Measurements from ENCODE around the gene HIPK2. TPM values are rescaled to one million over a fixed set of nuclear protein-coding genes. Genes with fewer than 3 reads are reported as not detected.

HIPK2 gene
- total and polyA plus RNA-seq, 2 of the 4 experiments (the other 2 are of a cell fraction), result 22.0 to 27.1 TPM

- CTCF ChIA-PET, result interaction anchor here (0.6 kb wide), 1 partner anchor 89 kb away, joined by 3 read pairs; no protein-coding TSS in a partner anchor
- no peak for TF ChIP-seq CHD1 (IDR thresholded peaks at IDR 0.05; ENCODE audit: low read depth, low read length)
- no peak for TF ChIP-seq MAZ (IDR thresholded peaks at IDR 0.05; ENCODE audit: borderline replicate concordance, low read depth, low read length)
- TF ChIP-seq POLR2A (IDR thresholded peaks at IDR 0.05; ENCODE audit: low read depth, low read length), result peak; percentile 15; the same call in 1 of the 2 replicates
- no peak for TF ChIP-seq CTCF (conservative IDR thresholded peaks at IDR 0.05; ENCODE audit: low read depth, low read length)
- no peak for TF ChIP-seq USF2 (IDR thresholded peaks at IDR 0.05; ENCODE audit: low read depth, low read length)
- TF ChIP-seq CEBPB (IDR thresholded peaks at IDR 0.05; ENCODE audit: low read depth, low read length), result no peak
- H2AK9ac ChIP-seq (replicated peaks; ENCODE audit: low read depth, low read length, poor library complexity), result peak overlapping the region; percentile 83
- peak overlapping the region; percentile 99 for H3K27ac ChIP-seq (ENCODE audit: insufficient read depth, low read length)
- H3K4me3 ChIP-seq (ENCODE audit: insufficient read depth, low read depth, low read length), result peak overlapping the region; percentile 98
- peaks cover 19% of the 10 kb centered on the region for H3K4me1 ChIP-seq (ENCODE audit: control insufficient read depth, insufficient read depth, low read length)
- peak overlapping the region; percentile 46 to 69 for H4K8ac ChIP-seq (ENCODE audit: low read depth in 2 of 2, low read length in 2 of 2)
- H3K18ac ChIP-seq (ENCODE audit: low read depth, low read length), result peak overlapping the region; percentile 98
- peak overlapping the region; percentile 97; the same call in 1 of the 2 replicates for H3K4me2 ChIP-seq (ENCODE audit: low read depth, low read length)
- H4K91ac ChIP-seq (ENCODE audit: insufficient read depth, low read depth, low read length), result peak overlapping the region; percentile 94
- peak overlapping the region; percentile 77 for H2BK5ac ChIP-seq (ENCODE audit: low read depth, low read length, poor library complexity, severe bottlenecking)
- no peak overlapping the region; the same call in 1 of the 2 replicates for H2BK20ac ChIP-seq (ENCODE audit: low read depth, low read length)
- H2BK15ac ChIP-seq (ENCODE audit: low read depth, low read length), result 0 out of 3 replicates have a peak overlapping the region, but pooled peaks have one; percentile 12
- in situ Hi-C loops (cut with MboI; ENCODE audit: low sequenced_read_pairs), result loop anchor here (5.0 to 10.0 kb wide), 2 partner anchors 133 to 225 kb away; no protein-coding TSS in a partner anchor
- H3K56ac ChIP-seq (ENCODE audit: extremely low read depth, insufficient read depth, low read length), result peak overlapping the region; percentile 76
- H3K36me3 ChIP-seq (ENCODE audit: control insufficient read depth, insufficient read depth, low read length), result peaks cover 17% of the 10 kb centered on the region
- H4K20me1 ChIP-seq (ENCODE audit: insufficient read depth, low read length), result peaks cover 25% of the 10 kb centered on the region; the same call in 1 of the 2 replicates
- H3K9me3 ChIP-seq (ENCODE audit: control insufficient read depth, insufficient read depth, low read length), result no peaks in the 10 kb centered on the region
- H2AK5ac ChIP-seq (ENCODE audit: low read depth, low read length), result peak overlapping the region; percentile 17
- peak overlapping the region; percentile 97 for H3K9ac ChIP-seq (ENCODE audit: low read depth, low read length)
- peaks cover 19% of the 10 kb centered on the region for H3K9me1 ChIP-seq (ENCODE audit: insufficient read depth, low read length)
- peak overlapping the region; percentile 92 for H3K14ac ChIP-seq (replicated peaks; ENCODE audit: low read depth, low read length)
- peak overlapping the region; percentile 94 for H3K4ac ChIP-seq (ENCODE audit: low read depth, low read length)
- POLR2A ChIA-PET (ENCODE audit: unreplicated experiment), result interaction anchor here (0.6 kb wide), 3 partner anchors 46 to 280 kb away, joined by 3 to 13 read pairs (median 6); no protein-coding TSS in a partner anchor
- DNase-seq, result no peak
- H3K23ac ChIP-seq (ENCODE audit: low read depth, low read length), result peak overlapping the region; percentile 99; the same call in 1 of the 2 replicates
- peaks cover 0 to 59% of the 10 kb centered on the region in 2 experiments; a peak in 3 of 4 replicates for H3K79me1 ChIP-seq (ENCODE audit: low read depth in 1 of 2, low read length in 2 of 2)
- H4K5ac ChIP-seq (ENCODE audit: low read depth, low read length), result peak overlapping the region; percentile 94
- no TSS peak for BruUV-seq (replicated peaks)
- intact Hi-C loops (cut with micrococcal nuclease), result loop anchor here (2.0 to 5.0 kb wide), 3 partner anchors 95 to 550 kb away; no protein-coding TSS in a partner anchor
- peak overlapping the region; percentile 72 for H2BK120ac ChIP-seq (ENCODE audit: low read depth, low read length)
- peak overlapping the region; percentile 47 for H2AFZ ChIP-seq (replicated peaks; ENCODE audit: low read length, poor library complexity)
- ATAC-seq (ENCODE audit: low read depth), result peak; percentile 42
- H3K27me3 ChIP-seq (ENCODE audit: control insufficient read depth, insufficient read depth, low read length), result no peaks in the 10 kb centered on the region
- dilution Hi-C loops (cut with HindIII; ENCODE audit: low sequenced_read_pairs, unreplicated experiment), result no loop called here
- WGBS, 2 experiments (ENCODE audit: extremely low coverage in 2 of 2, insufficient read length in 1 of 2), result 1% methylated on average over 43 of the region's 102 CpGs; no CpG with 5 or more reads in 1 of the 2 experiments
Observed at GRCh38 chr7:139777133-139777891, 486 bp downstream of the HIPK2 start.

Data from IMR-90 (cell line).